Stimulated activated CD4-positive, alpha-beta T cell treated with anti-CD3 and anti-CD28 coated beads, Interleukin-4, amount 100 ng/mL, for 4 hours (primary cell): Measurements from ENCODE around the gene CEP20.
"Not testable (repeated sequence)": the region's sequence is repeated elsewhere in the genome, so short reads cannot be mapped to it uniquely, and the experiment has no call there.

Source experiments
- DNase-seq, 2 experiments: peaks; one replicate each; pipeline ENCODE4 v3.0.0-alpha.2; 2020

CEP20 gene

GRCh38 chr16:15857724-15858560 is 30.5 kb downstream of the CEP20 start:
- DNase-seq, result no peak

DNA sequence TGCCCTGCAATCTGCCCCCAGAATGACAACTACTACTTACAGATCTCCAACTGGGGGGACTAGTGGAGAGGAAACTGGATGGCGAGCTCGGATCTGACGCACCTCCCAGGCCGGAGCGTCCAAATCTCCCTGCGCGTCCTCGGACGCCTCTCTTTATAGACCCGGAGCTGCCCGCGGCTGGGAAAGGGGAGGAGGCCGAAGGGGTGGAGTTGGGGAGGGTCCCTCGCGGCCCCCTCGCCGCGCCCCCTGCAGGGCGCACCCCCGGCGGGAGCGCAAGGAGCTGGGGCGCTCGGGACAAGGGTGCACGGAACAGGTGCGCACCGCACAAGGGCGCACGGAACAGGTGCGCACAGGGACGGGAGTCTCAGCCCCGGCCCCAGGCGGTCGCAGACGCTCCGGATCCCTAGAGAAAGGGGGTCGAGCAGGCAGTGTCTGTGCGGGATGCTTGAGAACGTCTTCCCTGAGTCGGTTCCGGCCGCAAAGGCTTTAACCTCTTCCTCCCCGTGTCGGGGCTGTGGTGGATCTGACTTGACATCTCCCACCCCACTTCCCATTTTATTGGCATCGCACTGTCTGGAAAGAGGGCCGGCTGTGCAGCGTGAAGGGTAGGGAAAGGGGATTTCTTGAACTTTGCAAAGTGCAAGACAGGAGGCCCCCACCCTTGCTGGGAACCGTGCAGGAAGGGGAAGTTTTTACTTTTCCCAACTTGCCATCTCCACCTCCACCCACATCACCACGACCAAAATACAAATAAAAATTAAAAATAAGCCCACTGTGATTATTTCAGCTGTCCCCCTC is 31.3 kb downstream of the CEP20 start, which contains the start of gene MYH11:
TSS of gene MYH11 (minus strand) at position 128 of the 798 bp plus-strand sequence. CDS start 18,776 bp downstream, outside the sequence.
- DNase-seq, result no peak

- no peak for DNase-seq
These were observed 32.2 kb downstream of the CEP20 start for GRCh38 chr16:15856182-15856581.

DNA sequence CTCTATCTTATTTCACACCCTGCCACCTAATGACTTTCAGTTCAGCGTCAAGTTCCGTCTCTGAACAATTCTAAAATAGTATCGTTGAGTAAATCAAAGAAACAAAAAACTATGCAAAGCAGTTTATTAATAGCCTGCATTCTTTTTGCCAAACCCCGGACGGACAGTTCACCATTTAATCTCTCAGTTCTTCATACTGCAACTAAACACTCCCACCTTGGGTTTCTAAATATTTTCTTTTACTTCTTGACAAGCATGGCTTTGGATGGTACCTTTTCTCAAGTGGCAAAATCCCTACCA is 32.7 kb downstream of the CEP20 start:
- DNase-seq, result no peak

DNA sequence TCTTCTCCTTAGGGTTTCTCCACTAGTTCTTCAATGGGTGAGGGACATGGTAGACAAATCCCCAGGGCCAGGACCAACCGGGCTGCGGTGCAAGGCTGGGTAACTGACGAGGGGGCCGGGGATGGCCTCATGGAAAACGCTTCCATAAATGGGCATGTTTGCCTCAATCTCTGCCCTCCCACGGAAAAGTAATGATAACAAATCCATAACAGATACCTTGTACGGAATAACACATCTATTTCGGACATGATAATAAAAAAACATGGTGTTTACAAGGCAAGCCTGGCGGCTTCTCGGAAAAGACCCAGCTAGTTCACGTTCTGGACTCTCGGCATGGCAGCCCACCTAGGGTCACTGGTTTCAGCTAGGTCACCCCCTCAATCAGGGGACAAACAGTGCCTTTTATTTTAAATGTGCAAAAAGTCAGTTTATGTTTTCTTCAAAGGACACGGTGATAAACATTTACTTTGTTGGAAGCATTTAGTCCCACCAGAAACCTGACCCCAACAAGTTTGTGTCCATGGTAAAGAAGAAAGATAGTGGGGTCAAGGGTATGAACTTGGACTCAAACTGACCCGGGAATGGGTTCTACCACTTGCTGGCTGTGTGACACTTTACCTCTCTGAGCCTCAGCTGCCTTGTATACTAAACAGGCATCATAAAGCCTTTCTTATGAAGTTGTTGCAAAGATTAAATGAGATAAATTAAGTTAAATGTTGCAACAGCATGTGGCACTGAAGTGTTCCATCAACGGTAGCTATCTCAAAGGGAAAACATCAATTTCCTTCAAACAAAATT is 33.3 kb downstream of the CEP20 start:
- no peak for DNase-seq

- DNase-seq, result no peak
These were observed 34.3 kb downstream of the CEP20 start for GRCh38 chr16:15854061-15854460.

- DNase-seq, result no peak
These were observed 35.4 kb downstream of the CEP20 start for GRCh38 chr16:15853021-15853420.

- DNase-seq, result not testable (repeated sequence)
These were observed 37.8 kb downstream of the CEP20 start for GRCh38 chr16:15850555-15850954.

DNA sequence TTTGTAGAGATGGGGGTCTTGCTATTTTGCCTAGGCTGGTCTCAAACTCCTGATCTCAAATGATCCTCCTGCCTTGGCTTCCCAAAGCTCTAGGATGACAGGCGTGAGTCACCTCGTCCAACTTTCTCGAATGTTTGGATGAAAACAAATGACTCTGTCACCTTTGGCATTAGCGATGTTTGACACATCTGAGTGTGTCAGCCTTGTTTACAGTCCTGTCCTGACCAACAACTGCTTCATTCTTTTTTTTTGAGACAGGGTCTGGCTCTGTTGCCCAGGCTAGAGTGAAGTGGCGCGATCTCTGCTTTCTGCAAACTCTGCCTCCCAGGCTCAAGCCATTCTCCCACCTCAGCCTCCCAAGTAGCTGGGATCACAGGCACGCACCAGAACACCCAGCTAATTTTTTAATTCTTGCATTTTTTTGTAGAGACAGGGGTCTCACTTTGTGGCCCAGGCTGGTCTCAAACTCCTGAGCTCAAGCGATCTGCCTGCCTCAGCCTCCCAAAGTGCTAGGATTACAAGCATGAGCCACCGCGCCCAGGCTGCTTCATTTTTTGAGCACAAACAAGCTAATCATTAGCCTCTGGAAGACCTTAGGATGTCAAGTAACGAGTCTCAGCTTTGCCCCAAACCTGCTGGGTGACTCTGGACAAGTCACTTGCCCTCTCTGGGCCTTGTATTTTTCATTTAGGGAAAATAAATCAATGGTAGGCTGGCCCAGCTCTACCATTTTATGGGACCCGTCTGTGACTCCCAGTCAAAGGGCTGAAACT is 39.0 kb downstream of the CEP20 start:
- no peak for DNase-seq

DNA sequence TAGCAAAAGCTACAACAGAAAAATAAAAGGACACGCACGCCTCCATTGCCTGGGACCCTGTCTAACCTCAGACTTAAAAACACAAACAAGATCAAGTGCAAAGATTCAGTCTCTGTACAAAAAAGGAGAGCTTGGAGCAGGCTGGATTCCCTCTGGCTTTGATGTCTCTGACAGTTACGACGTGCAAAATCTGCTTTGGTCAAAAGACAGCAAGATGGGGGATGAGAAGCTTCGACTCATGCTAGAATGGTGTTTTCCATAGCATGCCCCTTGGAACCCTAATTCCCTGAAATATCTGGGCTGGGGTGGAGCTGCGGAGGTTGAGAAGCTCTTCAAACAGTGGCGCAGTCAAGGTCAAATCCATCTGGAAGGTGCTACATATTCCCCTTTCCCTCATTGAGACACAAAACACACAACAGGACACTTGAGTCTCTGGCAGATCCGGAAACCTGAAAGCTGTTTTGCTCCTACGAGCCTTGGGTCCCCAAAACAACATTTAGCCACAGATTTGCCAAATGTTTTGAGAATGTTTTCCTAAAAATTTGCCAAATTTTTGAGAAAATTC is 40.7 kb downstream of the CEP20 start:
- no peak for DNase-seq

GRCh38 chr16:15846510-15846909 is 41.9 kb downstream of the CEP20 start:
- DNase-seq, result no peak

GRCh38 chr16:15843635-15844279 is 44.6 kb downstream of the CEP20 start:
- no peak for DNase-seq

- not testable (repeated sequence) for DNase-seq
These were observed 49.2 kb downstream of the CEP20 start for GRCh38 chr16:15839204-15839603.

DNA sequence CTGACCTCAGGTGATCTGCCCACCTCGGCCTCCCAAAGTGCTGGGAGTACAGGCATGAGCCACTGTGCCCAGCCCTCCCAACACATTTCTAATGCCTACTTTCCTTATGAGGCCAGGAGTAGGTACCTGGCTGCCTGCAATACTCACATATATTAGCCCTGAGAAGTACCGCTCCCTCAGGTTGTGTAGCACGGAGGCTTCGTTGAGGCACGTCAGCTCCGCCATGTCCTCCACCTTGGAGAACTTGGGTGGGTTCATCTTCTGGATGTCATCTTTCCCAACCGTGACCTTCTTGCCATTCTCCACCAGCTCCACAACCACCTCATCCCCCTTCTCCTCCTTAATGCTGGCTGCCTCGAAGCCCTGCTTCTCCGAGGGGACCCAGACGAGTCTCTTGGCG is 50.6 kb downstream of the CEP20 start:
- no peak for DNase-seq

GRCh38 chr16:15836965-15837611 is 51.3 kb downstream of the CEP20 start:
- DNase-seq, result no peak

DNA sequence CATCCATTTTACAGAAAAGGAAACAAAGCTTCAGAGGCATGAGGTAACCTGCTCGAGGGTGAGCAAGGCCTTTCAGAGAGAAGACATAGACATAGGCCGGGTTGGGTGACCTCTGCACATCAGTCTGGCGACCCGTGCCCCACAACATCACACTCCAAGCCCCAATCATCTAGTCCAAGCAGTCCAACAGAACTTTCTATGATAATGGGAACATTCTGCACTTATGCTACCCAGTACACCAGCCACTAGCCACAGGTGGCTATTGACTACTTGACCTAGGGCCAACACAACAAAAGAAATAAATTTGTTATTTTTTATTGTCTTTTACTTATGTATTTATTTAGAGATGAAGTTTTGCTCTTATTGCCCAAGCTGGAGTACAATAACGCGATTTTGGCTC is 52.3 kb downstream of the CEP20 start:
- DNase-seq, result no peak

- no peak for DNase-seq
These were observed 53.1 kb downstream of the CEP20 start for GRCh38 chr16:15835136-15835878.

GRCh38 chr16:15834502-15834901 is 53.9 kb downstream of the CEP20 start:
- DNase-seq, result no peak

GRCh38 chr16:15833541-15833940 is 54.9 kb downstream of the CEP20 start:
- no peak for DNase-seq

DNA sequence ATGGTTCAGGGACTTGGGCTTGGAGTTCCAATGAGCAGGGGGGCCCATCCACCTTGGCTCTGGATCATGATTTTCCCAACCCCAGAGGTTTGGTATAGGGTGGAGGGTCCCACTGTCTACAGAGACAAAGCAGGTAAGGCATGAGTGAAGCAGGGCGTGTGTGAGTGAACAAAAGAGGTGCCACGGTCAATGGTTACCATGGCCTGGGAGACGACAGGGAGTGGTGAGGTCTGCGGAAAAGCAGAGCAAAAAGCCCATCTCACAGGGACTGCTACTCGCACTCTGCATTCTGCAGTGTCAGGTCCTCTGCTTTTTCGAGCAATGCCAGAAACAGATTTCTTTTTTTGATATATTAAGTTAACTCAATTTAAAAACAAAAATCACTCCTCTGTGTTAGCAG is 56.2 kb downstream of the CEP20 start:
- DNase-seq, result no peak
